ENCODE measurements around the gene BEGAIN. TPM values are rescaled to one million over a fixed set of nuclear protein-coding genes. Genes with fewer than 3 reads are reported as not detected.

BEGAIN gene
- total and polyA plus RNA-seq, 2 experiments from 2014 or later, result 0.11 to 0.65 TPM

- Histone ChIP-seq H3K9me2 (ENCODE audit: insufficient read depth) (no peaks in the 10 kb centered on the region), H3K27me3 (replicated peaks; ENCODE audit: insufficient read depth) (no peaks in the 10 kb centered on the region), H3K27ac (no peak overlapping the region), H3K4me2 (ENCODE audit: unreplicated experiment) (no peak overlapping the region), H3K4me1 (ENCODE audit: insufficient read depth) (no peaks in the 10 kb centered on the region), H3F3A (ENCODE audit: insufficient read depth) (no peaks in the 10 kb centered on the region), H3K9me3 (ENCODE audit: low read depth) (no peaks in the 10 kb centered on the region), H4K20me1 (ENCODE audit: insufficient read depth) (no peaks in the 10 kb centered on the region), H3K36me3 (ENCODE audit: low read depth) (no peaks in the 10 kb centered on the region), H3K79me2 (ENCODE audit: insufficient read depth) (no peaks in the 10 kb centered on the region), H2AFZ (no peak overlapping the region), H3K4me3 (no peak overlapping the region), H3K9ac (no peak overlapping the region)
- no peak for DNase-seq
- no peak for TF ChIP-seq EZH2phosphoT487 (IDR thresholded peaks at IDR 0.05; ENCODE audit: insufficient read depth, low read depth)
- no peak for TF ChIP-seq EZH2 (IDR thresholded peaks at IDR 0.05; ENCODE audit: insufficient read depth, poor library complexity, severe bottlenecking)
- in situ Hi-C loops (cut with MboI), result no loop called here
- 75 to 78% methylated on average over 2 of the region's 2 CpGs for WGBS, 2 experiments (ENCODE audit: low coverage in 1 of 2, low lambda C conversion rate in 2 of 2, missing lambda C conversion rate in 2 of 2)
Measured at GRCh38 chr14:100495917-100496316, 91.3 kb downstream of the BEGAIN start.

- no peaks in the 10 kb centered on the region for H3F3A ChIP-seq (ENCODE audit: insufficient read depth)
- 82 to 89% methylated on average over 4 of the region's 4 CpGs for whole genome bisulfite sequencing, 2 experiments (ENCODE audit: low coverage in 1 of 2, low lambda C conversion rate in 2 of 2, missing lambda C conversion rate in 2 of 2)
- no peaks in the 10 kb centered on the region for H3K36me3 ChIP-seq (ENCODE audit: low read depth)
- H3K4me3 ChIP-seq, result no peak overlapping the region
- H3K4me1 ChIP-seq (ENCODE audit: insufficient read depth), result no peaks in the 10 kb centered on the region
- in situ Hi-C loops (cut with MboI), result no loop called here
- no peaks in the 10 kb centered on the region for H3K27me3 ChIP-seq (replicated peaks; ENCODE audit: insufficient read depth)
- no peaks in the 10 kb centered on the region for H3K9me3 ChIP-seq (ENCODE audit: low read depth)
- no peaks in the 10 kb centered on the region for H3K9me2 ChIP-seq (ENCODE audit: insufficient read depth)
- no peaks in the 10 kb centered on the region for H3K79me2 ChIP-seq (ENCODE audit: insufficient read depth)
- H3K4me2 ChIP-seq (ENCODE audit: unreplicated experiment), result no peak overlapping the region
- no peak overlapping the region for H3K9ac ChIP-seq
- H4K20me1 ChIP-seq (ENCODE audit: insufficient read depth), result peaks cover 7% of the 10 kb centered on the region; the same call in 1 of the 2 replicates
- H2AFZ ChIP-seq, result no peak overlapping the region
- TF ChIP-seq EZH2 (IDR thresholded peaks at IDR 0.05; ENCODE audit: insufficient read depth, poor library complexity, severe bottlenecking) (no peak), EZH2phosphoT487 (IDR thresholded peaks at IDR 0.05; ENCODE audit: insufficient read depth, low read depth) (no peak)
- H3K27ac ChIP-seq, result no peak overlapping the region
- DNase-seq, result no peak
Measured at GRCh38 chr14:100494645-100495044, 92.6 kb downstream of the BEGAIN start.

- Histone ChIP-seq H3K27me3 (replicated peaks; ENCODE audit: insufficient read depth) (no peaks in the 10 kb centered on the region), H3K9me2 (ENCODE audit: insufficient read depth) (no peaks in the 10 kb centered on the region), H2AFZ (no peak overlapping the region), H3K9ac (no peak overlapping the region), H3K79me2 (ENCODE audit: insufficient read depth) (no peaks in the 10 kb centered on the region), H3K4me3 (no peak overlapping the region), H4K20me1 (ENCODE audit: insufficient read depth) (peaks cover 7% of the 10 kb centered on the region; the same call in 1 of the 2 replicates), H3K4me1 (ENCODE audit: insufficient read depth) (peaks cover 18% of the 10 kb centered on the region), H3K36me3 (ENCODE audit: low read depth) (no peaks in the 10 kb centered on the region), H3K4me2 (ENCODE audit: unreplicated experiment) (no peak overlapping the region), H3K27ac (no peak overlapping the region), H3K9me3 (ENCODE audit: low read depth) (no peaks in the 10 kb centered on the region), H3F3A (ENCODE audit: insufficient read depth) (peaks cover 24% of the 10 kb centered on the region)
- TF ChIP-seq EZH2 (IDR thresholded peaks at IDR 0.05; ENCODE audit: insufficient read depth, poor library complexity, severe bottlenecking), result no peak
- no peak for TF ChIP-seq EZH2phosphoT487 (IDR thresholded peaks at IDR 0.05; ENCODE audit: insufficient read depth, low read depth)
- DNase-seq, result no peak
- in situ Hi-C loops (cut with MboI), result no loop called here
- WGBS, 2 experiments (ENCODE audit: low coverage in 1 of 2, low lambda C conversion rate in 2 of 2, missing lambda C conversion rate in 2 of 2), result 89 to 91% methylated on average over 4 of the region's 4 CpGs
Measured at GRCh38 chr14:100490252-100490651, 97.0 kb downstream of the BEGAIN start.

GRCh38 chr14:100488057-100488456 is 99.2 kb downstream of the BEGAIN start:
- Histone ChIP-seq H3K9me3 (ENCODE audit: low read depth) (no peaks in the 10 kb centered on the region), H3K4me1 (ENCODE audit: insufficient read depth) (peaks cover 19% of the 10 kb centered on the region), H3K9ac (no peak overlapping the region), H3K79me2 (ENCODE audit: insufficient read depth) (no peaks in the 10 kb centered on the region), H3K27me3 (replicated peaks; ENCODE audit: insufficient read depth) (no peaks in the 10 kb centered on the region), H3F3A (ENCODE audit: insufficient read depth) (peaks cover 25% of the 10 kb centered on the region), H3K27ac (no peak overlapping the region), H3K4me2 (ENCODE audit: unreplicated experiment) (no peak overlapping the region), H3K36me3 (ENCODE audit: low read depth) (no peaks in the 10 kb centered on the region), H4K20me1 (ENCODE audit: insufficient read depth) (peaks cover 7% of the 10 kb centered on the region; the same call in 1 of the 2 replicates), H3K9me2 (ENCODE audit: insufficient read depth) (no peaks in the 10 kb centered on the region), H3K4me3 (no peak overlapping the region), H2AFZ (no peak overlapping the region)
- 90 to 91% methylated on average over 7 of the region's 7 CpGs for WGBS, 2 experiments (ENCODE audit: low coverage in 1 of 2, low lambda C conversion rate in 2 of 2, missing lambda C conversion rate in 2 of 2)
- DNase-seq, result no peak
- in situ Hi-C loops (cut with MboI), result no loop called here
- TF ChIP-seq EZH2 (IDR thresholded peaks at IDR 0.05; ENCODE audit: insufficient read depth, poor library complexity, severe bottlenecking), result no peak
- TF ChIP-seq EZH2phosphoT487 (IDR thresholded peaks at IDR 0.05; ENCODE audit: insufficient read depth, low read depth), result no peak

DNA sequence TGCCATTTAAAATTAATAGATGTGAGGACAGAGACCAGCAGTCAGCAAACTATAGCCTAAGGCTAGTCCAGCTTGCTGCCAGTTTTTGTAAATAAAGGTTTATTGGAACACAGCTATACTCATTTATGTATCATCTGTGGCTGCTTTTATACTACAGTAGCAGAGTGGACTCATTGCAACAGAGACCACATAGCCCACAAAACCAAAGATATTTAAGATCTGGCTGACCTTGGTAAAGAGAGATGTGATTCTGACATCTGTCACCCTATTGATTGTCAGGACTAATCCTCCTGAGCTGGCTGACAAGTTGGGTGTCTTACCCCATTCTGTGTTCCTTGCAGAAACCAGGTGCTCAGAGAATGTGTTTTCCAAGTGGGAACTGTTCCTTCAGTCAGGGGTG is 99.9 kb downstream of the BEGAIN start:
- Histone ChIP-seq H3K9me3 (ENCODE audit: low read depth) (no peaks in the 10 kb centered on the region), H3K4me2 (ENCODE audit: unreplicated experiment) (no peak overlapping the region), H2AFZ (no peak overlapping the region), H3K27me3 (replicated peaks; ENCODE audit: insufficient read depth) (no peaks in the 10 kb centered on the region), H3K27ac (no peak overlapping the region), H3K36me3 (ENCODE audit: low read depth) (no peaks in the 10 kb centered on the region), H3K4me3 (no peak overlapping the region), H4K20me1 (ENCODE audit: insufficient read depth) (peaks cover 7% of the 10 kb centered on the region; the same call in 1 of the 2 replicates), H3K4me1 (ENCODE audit: insufficient read depth) (peaks cover 19% of the 10 kb centered on the region), H3K79me2 (ENCODE audit: insufficient read depth) (no peaks in the 10 kb centered on the region), H3F3A (ENCODE audit: insufficient read depth) (peaks cover 25% of the 10 kb centered on the region), H3K9me2 (ENCODE audit: insufficient read depth) (no peaks in the 10 kb centered on the region), H3K9ac (no peak overlapping the region)
- DNase-seq, result no peak
- TF ChIP-seq EZH2phosphoT487 (IDR thresholded peaks at IDR 0.05; ENCODE audit: insufficient read depth, low read depth) (no peak), EZH2 (IDR thresholded peaks at IDR 0.05; ENCODE audit: insufficient read depth, poor library complexity, severe bottlenecking) (no peak)
- in situ Hi-C loops (cut with MboI), result no loop called here

Small RNA genes lying within 50 kb of the gene (small RNA-seq; reads per million reads assigned to genes)
- not detected for gene RN7SKP92 (ENCODE audit: low read depth, low replicate concordance)

Other genes starting within 250 kb of the BEGAIN start
- gene WDR25, start 210.9 kb downstream of the BEGAIN start, total RNA-seq (2014; rRNA removed; shearing (Covaris generic)), result 15.3 and 22.4 TPM in 2 replicates
- 19.4 and 20.9 TPM in 2 replicates for gene WDR25, start 210.9 kb downstream of the BEGAIN start, polyA plus RNA-seq (2016; fragmentation: Nextera tagmentation; extraction: Ambion mirVana)
- gene DLK1, start 139.5 kb upstream of the BEGAIN start, total RNA-seq (2014; rRNA removed; shearing (Covaris generic)), result not detected in 2 replicates
- gene DLK1, start 139.5 kb upstream of the BEGAIN start, polyA plus RNA-seq (2016; fragmentation: Nextera tagmentation; extraction: Ambion mirVana), result not detected in 2 replicates
- 101 and 145 TPM in 2 replicates for gene MEG3, start 238.7 kb upstream of the BEGAIN start, total RNA-seq (2014; rRNA removed; shearing (Covaris generic))
- 155 and 228 TPM in 2 replicates for gene MEG3, start 238.7 kb upstream of the BEGAIN start, polyA plus RNA-seq (2016; fragmentation: Nextera tagmentation; extraction: Ambion mirVana)

Measured in GM23248 (cell line).